ENCODE data around the gene INAFM2. TPM values are rescaled to one million over a fixed set of nuclear protein-coding genes. Genes with fewer than 3 reads are reported as not detected.

The INAFM2 gene
- total and polyA plus RNA-seq, 2 experiments from 2014 or later = 18.1 to 32.7 TPM

GRCh38 chr15:40357723-40358470 is 34.4 kb downstream of the INAFM2 start, which contains the start of gene DISP2:
Gene DISP2, plus strand, starts transcription at chr15:40358219. Its CDS starts 103 bp downstream, at chr15:40358322.
- H3K36me3 ChIP-seq (ENCODE audit: insufficient read depth) = no peaks in the 10 kb centered on the region
- no peak within 1 kb of the TSS for H3K27ac ChIP-seq (ENCODE audit: low read depth)
- no peaks in the 10 kb centered on the region for H3K79me2 ChIP-seq (replicated peaks; ENCODE audit: insufficient read depth)
- H2AFZ ChIP-seq = peak within 1 kb of the TSS; percentile 98
- Mint-ChIP-seq H3K27ac (no peak within 1 kb of the TSS), H3K4me3 (peak within 1 kb of the TSS; percentile 76), H3K4me1 (peaks cover 34% of the 10 kb centered on the region), H3K27me3 (ENCODE audit: insufficient read depth, low read depth, poor library complexity) (peaks cover 21% of the 10 kb centered on the region), H3K9me3 (peaks cover 3% of the 10 kb centered on the region; the same call in 2 of the 3 replicates), H3K36me3 (ENCODE audit: low read depth) (no peaks in the 10 kb centered on the region; the same call in 2 of the 3 replicates)
- TF ChIP-seq POLR2AphosphoS5 (IDR thresholded peaks at IDR 0.05; ENCODE audit: low read depth) (peak; percentile 75), REST (IDR thresholded peaks at IDR 0.05; ENCODE audit: unreplicated experiment) (peak; percentile 75), ZNF114 (CRISPR knock-in tag; IDR thresholded peaks at IDR 0.05) (no peak)
- DNase-seq (ENCODE audit: low spot score) (peak; percentile 96), ATAC-seq (peak; percentile 84)
- H3K4me2 ChIP-seq = peak within 1 kb of the TSS; percentile 96
- H3K4me3 ChIP-seq = peak within 1 kb of the TSS; percentile 92
- H3K9me2 ChIP-seq (ENCODE audit: insufficient read depth) = no peaks in the 10 kb centered on the region
- H3F3A ChIP-seq (replicated peaks; ENCODE audit: low read depth) = peaks cover 22% of the 10 kb centered on the region
- H4K20me1 ChIP-seq (replicated peaks; ENCODE audit: insufficient read depth) = no peaks in the 10 kb centered on the region
- H3K27me3 ChIP-seq (ENCODE audit: insufficient read depth) = peaks cover 26% of the 10 kb centered on the region
- H3K4me1 ChIP-seq (ENCODE audit: insufficient read depth) = peaks cover 25% of the 10 kb centered on the region

DNA sequence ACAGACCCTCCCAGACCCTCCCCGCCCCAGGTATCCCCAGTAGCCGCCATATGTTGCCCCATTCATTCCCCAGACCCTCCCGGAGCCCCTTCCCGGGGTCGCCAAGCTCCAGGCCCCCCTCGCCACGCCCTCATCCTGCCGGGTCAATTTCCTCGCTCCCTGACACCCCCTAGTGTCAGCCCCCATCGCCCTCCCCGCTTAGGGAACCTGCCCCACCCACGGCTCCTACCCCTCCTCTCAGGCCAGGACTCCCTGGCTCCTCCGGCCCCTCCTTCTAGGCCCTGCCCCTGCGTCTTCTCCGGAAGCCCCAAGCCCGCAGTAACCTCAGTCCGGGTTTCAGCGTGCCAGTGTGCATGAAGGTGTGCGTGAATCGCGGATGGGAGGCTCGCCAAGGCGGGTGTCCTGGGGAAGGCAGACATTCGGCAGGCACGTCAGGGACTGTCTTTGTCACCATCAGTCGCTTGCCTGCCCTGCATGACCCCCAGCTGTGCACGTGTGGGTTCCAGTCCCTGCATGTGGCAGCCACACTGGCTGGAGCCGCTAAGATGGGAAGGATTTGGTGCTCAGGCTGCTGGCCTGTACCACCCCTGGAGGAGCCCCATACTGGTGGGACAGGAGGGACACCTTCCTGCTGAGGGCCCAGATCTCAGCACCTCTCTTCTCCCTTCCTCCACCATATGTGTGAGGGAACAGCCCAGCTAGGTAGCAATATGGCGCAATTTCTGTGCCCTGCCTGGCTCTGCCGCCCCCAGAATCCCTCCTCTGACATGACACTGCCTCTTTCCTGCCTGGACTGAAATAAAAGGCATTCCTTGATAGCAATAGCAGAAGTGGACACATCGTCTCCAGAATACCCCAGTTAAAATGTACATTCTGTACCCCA is 35.2 kb downstream of the INAFM2 start:
- ATAC-seq = peak; percentile 51
- H3K9me2 ChIP-seq (ENCODE audit: insufficient read depth) = no peaks in the 10 kb centered on the region
- no peak for TF ChIP-seq JUNB (IDR thresholded peaks at IDR 0.05; ENCODE audit: unreplicated experiment)
- TF ChIP-seq ZNF331 (CRISPR knock-in tag; IDR thresholded peaks at IDR 0.05; ENCODE audit: low read depth) = no peak
- peak; percentile 54 for TF ChIP-seq POLR2AphosphoS5 (IDR thresholded peaks at IDR 0.05; ENCODE audit: low read depth)
- TF ChIP-seq EZH2 (IDR thresholded peaks at IDR 0.05; ENCODE audit: low read depth, unreplicated experiment) = peak; percentile 26
- no peak for TF ChIP-seq REST (IDR thresholded peaks at IDR 0.05; ENCODE audit: unreplicated experiment)
- TF ChIP-seq STAT1 (IDR thresholded peaks at IDR 0.05; ENCODE audit: unreplicated experiment) = no peak
- TF ChIP-seq EZH2phosphoT487 (IDR thresholded peaks at IDR 0.05; ENCODE audit: unreplicated experiment) = no peak
- peak in 1 of 2 experiments; percentile 35; a peak in 2 of 4 replicates for TF ChIP-seq CTCF (conservative IDR thresholded peaks at IDR 0.05; ENCODE audit: low read depth in 2 of 2)
- TF ChIP-seq, protein P1, sequence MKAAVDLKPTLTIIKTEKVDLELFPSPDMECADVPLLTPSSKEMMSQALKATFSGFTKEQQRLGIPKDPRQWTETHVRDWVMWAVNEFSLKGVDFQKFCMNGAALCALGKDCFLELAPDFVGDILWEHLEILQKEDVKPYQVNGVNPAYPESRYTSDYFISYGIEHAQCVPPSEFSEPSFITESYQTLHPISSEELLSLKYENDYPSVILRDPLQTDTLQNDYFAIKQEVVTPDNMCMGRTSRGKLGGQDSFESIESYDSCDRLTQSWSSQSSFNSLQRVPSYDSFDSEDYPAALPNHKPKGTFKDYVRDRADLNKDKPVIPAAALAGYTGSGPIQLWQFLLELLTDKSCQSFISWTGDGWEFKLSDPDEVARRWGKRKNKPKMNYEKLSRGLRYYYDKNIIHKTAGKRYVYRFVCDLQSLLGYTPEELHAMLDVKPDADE (IDR thresholded peaks at IDR 0.05) = no peak
- TF ChIP-seq CREB1 (CRISPR knock-in tag; IDR thresholded peaks at IDR 0.05; ENCODE audit: low read depth) = no peak

More for the DNA sequence above, 35.2 kb downstream of the INAFM2 start:
- peaks cover 3% of the 10 kb centered on the region; the same call in 2 of the 3 replicates for H3K9me3 Mint-ChIP-seq
- H3K27ac Mint-ChIP-seq = no peak overlapping the region
- peak overlapping the region; percentile 92 for H3K4me3 ChIP-seq
- peaks cover 22% of the 10 kb centered on the region for H3F3A ChIP-seq (replicated peaks; ENCODE audit: low read depth)
- peaks cover 26% of the 10 kb centered on the region for H3K27me3 ChIP-seq (ENCODE audit: insufficient read depth)
- peaks cover 25% of the 10 kb centered on the region for H3K4me1 ChIP-seq (ENCODE audit: insufficient read depth)
- no peak overlapping the region for H3K27ac ChIP-seq (ENCODE audit: low read depth)
- H2AFZ ChIP-seq = peak overlapping the region; percentile 94
- peaks cover 23% of the 10 kb centered on the region for H3K27me3 Mint-ChIP-seq (ENCODE audit: insufficient read depth, low read depth, poor library complexity)
- H3K4me2 ChIP-seq = peak overlapping the region; percentile 94
- H4K20me1 ChIP-seq (replicated peaks; ENCODE audit: insufficient read depth) = no peaks in the 10 kb centered on the region
- no peaks in the 10 kb centered on the region for H3K79me2 ChIP-seq (replicated peaks; ENCODE audit: insufficient read depth)
- peaks cover 30% of the 10 kb centered on the region for H3K4me1 Mint-ChIP-seq
- DNase-seq (ENCODE audit: low spot score) = peak; percentile 72
- no peaks in the 10 kb centered on the region for H3K36me3 ChIP-seq (ENCODE audit: insufficient read depth)
- no peaks in the 10 kb centered on the region; the same call in 2 of the 3 replicates for H3K36me3 Mint-ChIP-seq (ENCODE audit: low read depth)
- peak overlapping the region; percentile 76 for H3K4me3 Mint-ChIP-seq

Measured in GM23338 (cell line).